ENCODE data around the gene HLTF.
"Not testable (repeated sequence)": the region's sequence is repeated elsewhere in the genome, so short reads cannot be mapped to it uniquely, and the experiment has no call there.

HLTF gene

DNA sequence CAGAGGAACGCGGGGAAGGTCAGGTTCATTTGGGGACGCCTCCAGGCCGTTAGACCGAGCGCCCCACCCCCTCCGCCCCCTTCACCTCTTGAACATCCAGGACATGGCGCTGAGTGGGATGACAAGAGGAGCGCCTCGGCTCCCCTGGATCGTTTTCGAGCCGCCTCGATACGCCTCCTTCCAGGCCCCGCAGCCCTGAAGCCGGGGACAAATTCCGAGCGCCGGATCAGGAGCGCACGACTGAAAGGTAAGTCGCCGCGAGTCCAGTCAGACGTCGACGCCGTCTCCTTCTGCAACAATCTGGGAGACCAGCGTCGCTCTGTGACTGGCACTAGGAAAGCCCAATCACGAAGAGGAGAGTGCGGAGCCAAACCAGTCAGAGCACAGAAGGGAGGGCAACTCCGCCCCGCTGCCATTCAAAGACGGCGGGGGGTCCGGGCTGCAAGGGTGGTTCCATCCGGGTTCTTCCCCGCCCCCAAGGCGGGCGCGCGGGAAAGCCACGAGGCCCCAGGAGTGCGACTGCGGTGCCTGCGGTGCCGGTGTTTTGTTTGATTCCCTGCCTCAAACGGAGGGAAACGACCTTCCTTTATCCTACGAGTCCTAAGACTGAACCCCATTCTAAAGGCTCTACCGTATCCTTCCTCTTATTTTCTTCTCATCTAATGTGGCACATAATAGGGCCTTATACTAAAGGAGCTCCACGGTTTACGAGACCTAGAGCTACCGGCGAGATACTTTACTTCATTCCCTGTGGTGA is at the start of gene HLTF:
Gene HLTF (minus strand): TSS at position 302 of the 757 bp plus-strand sequence. CDS start 197 bp downstream, at position 105.
- peak; percentile 84 for DNase-seq

GRCh38 chr3:149134575-149134974 is 48.2 kb upstream of the HLTF start:
- DNase-seq = no peak

- DNase-seq = no peak
Measured at GRCh38 chr3:149131589-149131988, 45.3 kb upstream of the HLTF start.

DNA sequence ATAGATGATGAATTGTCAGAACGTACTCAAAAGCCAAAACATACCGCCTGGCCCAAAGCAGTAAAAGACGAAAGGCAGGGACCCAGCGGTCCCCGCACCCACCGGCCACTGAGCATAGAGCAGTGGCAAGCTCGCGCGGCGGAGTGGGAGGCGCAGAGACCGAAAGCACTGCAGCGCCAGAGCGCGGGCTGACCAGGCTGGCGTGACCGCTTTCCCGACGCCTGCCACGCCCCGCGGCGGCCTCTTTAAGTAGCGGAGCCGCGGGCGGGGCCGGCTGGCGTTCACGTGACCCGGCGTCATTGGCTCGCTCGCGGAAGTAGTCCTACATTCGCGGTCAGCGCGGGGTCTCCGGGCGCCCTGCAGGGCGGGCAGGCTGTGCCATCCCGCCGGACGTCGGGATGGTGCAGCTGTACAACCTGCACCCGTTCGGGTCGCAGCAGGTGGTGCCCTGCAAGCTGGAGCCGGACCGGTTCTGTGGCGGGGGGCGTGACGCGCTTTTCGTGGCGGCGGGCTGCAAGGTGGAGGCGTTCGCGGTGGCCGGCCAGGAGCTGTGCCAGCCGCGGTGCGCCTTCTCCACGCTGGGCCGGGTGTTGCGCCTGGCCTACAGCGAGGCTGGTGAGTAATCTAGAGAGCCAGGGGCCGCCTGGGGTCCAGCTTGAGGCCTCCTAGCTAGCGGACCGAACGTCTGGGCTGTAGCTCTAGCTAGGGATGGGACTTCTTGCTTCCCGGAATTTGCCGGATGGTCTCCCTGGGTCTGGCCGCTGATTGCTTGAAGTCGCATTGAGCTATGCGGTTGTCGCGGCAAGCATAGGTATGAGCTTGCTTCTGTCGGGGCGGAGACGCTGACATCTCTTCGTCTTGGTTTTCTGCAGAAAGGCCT is 43.2 kb upstream of the HLTF start, which contains the start of gene HPS3:
Gene HPS3 (plus strand): TSS at position 313 of the 880 bp plus-strand sequence. CDS start 86 bp downstream, at position 399.
- DNase-seq = peak; percentile 87

- no peak for DNase-seq
Measured at GRCh38 chr3:149128821-149129220, 42.5 kb upstream of the HLTF start.

GRCh38 chr3:149122721-149123578 is 36.6 kb upstream of the HLTF start:
- DNase-seq = no peak

- DNase-seq = no peak
Measured at GRCh38 chr3:149120051-149120972, 34.0 kb upstream of the HLTF start.

- DNase-seq = no peak
Measured at GRCh38 chr3:149119466-149119865, 33.1 kb upstream of the HLTF start.

DNA sequence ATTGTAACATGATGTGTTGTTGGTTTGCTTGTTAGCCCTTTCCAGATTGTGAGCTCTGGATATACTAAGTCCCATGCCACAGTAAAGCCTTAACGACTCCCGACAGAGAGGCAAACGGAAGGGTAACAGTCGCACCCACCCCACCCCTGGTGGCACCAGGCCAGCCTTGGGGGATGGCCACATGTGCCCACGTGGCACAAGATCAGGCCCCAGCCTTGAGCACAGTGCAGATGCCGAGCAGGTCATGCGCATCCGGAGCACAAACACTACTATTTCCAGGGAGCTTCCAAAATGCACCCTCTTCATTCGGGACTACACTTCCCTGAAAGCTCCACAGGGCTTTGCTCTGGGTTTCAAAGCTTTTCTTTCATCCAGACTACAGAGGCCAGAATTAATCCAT is 32.4 kb upstream of the HLTF start:
- no peak for DNase-seq

- no peak for DNase-seq
Measured at GRCh38 chr3:149115114-149115513, 28.8 kb upstream of the HLTF start.

DNA sequence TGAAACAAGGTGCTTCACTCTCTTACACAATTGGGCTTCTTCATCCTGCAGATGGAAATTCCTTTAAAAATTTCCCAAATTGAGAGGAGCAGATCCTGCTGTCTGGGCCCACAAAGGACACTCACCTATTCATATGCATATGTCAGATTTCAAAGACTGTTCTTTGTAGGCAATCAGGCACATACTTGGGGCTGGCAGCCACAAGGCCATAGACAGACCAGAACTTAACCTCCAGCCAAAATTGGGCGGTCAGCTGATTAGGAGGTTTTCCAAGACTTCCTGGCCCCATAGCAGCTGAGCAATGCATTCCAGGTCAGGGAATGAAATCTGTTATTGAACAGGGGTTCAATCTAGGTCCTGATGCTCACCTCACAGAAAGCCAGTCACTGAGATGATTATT is 28.1 kb upstream of the HLTF start:
- DNase-seq = no peak

GRCh38 chr3:149104484-149104883 is 18.2 kb upstream of the HLTF start:
- no peak for DNase-seq

GRCh38 chr3:149101641-149102040 is 15.3 kb upstream of the HLTF start:
- no peak for DNase-seq

DNA sequence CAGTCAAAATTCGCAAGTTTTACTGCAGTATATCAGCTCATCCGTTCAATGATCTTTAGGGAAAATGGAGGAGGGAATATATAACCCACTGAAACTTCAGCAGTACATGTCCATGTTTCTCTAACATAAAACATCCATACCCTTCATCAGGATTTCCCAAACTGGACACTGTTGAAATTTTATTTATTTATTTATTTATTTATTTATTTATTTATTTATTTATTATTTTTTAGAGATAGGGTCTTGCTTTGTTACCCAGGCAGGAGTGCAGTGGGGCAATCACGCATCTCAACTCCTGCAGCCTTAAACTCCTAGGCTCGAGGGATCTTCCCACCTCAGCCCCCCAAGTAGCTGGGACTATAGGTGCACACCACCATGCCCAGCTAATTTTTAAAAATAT is 14.8 kb upstream of the HLTF start:
- DNase-seq = no peak

GRCh38 chr3:149097987-149098386 is 11.7 kb upstream of the HLTF start:
- not testable (repeated sequence) for DNase-seq

DNA sequence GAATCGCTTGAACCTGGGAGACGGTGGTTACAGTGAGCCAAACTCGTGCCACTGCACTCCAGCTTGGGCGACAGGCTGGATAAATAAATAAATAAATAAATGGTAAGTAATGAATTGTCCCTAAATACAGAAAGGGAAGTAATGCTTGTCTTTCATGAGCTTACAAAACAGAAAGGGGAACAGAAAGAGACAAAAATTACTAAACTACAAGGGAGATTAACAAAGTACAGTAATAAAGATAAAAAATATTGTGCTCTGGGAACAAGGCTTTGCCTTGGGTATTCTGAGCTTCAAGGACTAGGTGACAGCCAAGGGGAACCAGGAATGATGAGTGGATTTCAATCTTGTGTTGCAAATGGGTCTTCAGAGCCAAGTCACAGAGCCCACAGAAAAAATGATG is 9.2 kb upstream of the HLTF start:
- DNase-seq = no peak

GRCh38 chr3:149091983-149092382 is 5.7 kb upstream of the HLTF start:
- DNase-seq = no peak

- no peak for DNase-seq
Measured at GRCh38 chr3:149090907-149091306, 4.6 kb upstream of the HLTF start.

- no peak for DNase-seq
Measured at GRCh38 chr3:149090461-149090860, 4.1 kb upstream of the HLTF start.

- no peak for DNase-seq
Measured at GRCh38 chr3:149089395-149089794, 3.1 kb upstream of the HLTF start.

- DNase-seq = no peak
Measured at GRCh38 chr3:149087208-149087607, 875 bp upstream of the HLTF start.

GRCh38 chr3:149085828-149086231 is 503 bp downstream of the HLTF start:
- DNase-seq = no peak
